GM06990 (cell line): Measurements from ENCODE around the gene CCDC86.

Experiments used
- DNase-seq: peaks from one replicate; pipeline ENCODE4 v3.0.0-alpha.2; 2011; ENCODE audit not compliant: insufficient read length; ENCODE audit errors: extremely low read depth
- H3K27me3 ChIP-seq: replicated peaks from 2 replicates; pipeline ENCODE4 v1.6.0; 2011; ENCODE audit warnings: low read length; ENCODE audit not compliant: control insufficient read depth, insufficient read depth
- H3K36me3 ChIP-seq: 2 replicates; pipeline ENCODE4 v1.5.1; 2011; ENCODE audit warnings: low read length; ENCODE audit not compliant: control insufficient read depth, insufficient read depth
- H3K4me3 ChIP-seq: replicated peaks from 2 replicates; pipeline ENCODE4 v1.5.1; 2011; ENCODE audit warnings: low read depth, mild to moderate bottlenecking, control low read depth, low read length
- CTCF ChIP-seq: IDR thresholded peaks from 2 replicates; pipeline ENCODE4 v1.5.1; 2011; ENCODE audit warnings: low read length, control low read depth, mild to moderate bottlenecking, inconsistent platforms; ENCODE audit not compliant: insufficient read depth, poor library complexity, severe bottlenecking

Gene CCDC86

DNA sequence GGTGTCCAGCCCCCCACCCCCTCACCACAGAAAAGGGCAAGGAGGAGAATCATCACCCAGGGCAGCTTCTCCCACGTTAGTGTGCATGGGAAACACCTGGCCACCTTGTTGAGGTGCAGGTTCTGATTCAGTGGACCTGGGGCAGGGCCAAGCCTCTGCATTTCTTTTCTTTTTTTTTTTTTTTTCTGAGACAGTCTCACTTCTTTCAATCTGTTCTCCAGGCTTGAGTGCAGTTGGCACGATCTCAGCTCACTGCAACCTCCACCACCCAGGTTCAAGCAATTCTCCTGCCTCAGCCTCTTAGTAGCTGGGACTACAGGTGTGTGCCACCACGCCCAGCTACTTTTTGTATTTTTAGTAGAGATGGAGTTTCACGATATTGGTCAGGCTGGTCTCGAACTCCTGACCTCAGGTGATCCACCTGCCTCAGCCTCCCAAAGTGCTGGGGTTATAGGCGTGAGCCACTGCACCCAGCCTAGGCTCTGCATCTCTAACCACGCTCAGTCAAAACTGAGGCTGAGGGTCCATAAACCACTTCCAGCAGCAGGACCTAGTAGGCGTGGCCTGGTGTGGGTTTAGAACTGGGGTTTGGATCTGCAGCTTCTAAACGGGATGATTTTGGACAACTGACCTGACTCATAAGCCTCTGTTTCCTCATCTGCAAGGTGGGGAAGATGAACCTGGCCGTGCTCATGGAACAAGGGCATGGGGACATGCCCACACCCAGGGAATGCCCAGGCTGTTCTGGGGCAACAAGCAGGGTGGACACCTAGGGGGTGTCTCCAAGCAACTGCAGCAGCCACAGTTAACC lies 26.2 kb downstream of the CCDC86 start:
- H3K27me3 ChIP-seq, result no peaks in the 10 kb centered on the region; the same call in 1 of the 2 replicates
- DNase-seq, result no peak
- H3K36me3 ChIP-seq, result no peaks in the 10 kb centered on the region
- no peak overlapping the region for H3K4me3 ChIP-seq
- TF ChIP-seq CTCF, result no peak

DNA sequence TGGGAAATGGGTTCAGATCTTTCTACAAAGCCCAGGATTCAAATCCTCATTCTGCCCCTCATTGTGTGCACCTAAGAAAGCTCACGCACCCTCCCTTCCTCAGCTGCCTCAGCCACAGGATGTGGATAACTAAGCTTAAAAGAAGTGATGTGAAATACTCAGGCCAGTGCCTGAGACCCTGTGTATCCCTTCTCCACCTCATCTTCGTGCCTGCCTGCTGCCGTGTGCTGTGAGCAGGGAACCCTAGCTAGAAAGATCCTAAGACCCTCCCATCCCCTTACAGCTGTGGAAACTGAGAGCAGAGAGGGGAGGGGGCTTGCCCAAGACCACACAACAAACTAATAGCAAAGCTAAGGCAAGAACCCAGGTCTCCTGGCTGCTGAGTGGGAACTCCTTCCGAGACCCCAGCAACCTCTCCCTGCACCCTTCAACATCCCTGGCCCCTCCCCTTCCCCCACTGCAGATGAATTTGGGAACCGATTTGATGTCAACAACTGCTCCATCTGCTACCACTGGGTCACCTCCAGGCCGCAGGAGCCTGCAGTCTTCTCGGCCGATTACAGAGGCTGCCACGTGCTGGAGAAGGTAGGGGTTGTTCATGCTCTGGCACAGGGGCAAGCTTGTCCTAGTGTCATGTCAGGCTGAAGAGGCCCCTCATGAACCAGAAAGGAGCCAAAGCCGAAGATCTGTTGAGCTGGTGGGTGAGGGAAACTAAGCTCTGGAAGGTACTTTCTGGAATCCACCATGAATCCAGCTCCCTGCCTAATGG lies 27.0 kb downstream of the CCDC86 start:
- Histone ChIP-seq H3K27me3 (no peaks in the 10 kb centered on the region; the same call in 1 of the 2 replicates), H3K4me3 (no peak overlapping the region), H3K36me3 (no peaks in the 10 kb centered on the region)
- TF ChIP-seq CTCF, result no peak
- DNase-seq, result no peak

DNA sequence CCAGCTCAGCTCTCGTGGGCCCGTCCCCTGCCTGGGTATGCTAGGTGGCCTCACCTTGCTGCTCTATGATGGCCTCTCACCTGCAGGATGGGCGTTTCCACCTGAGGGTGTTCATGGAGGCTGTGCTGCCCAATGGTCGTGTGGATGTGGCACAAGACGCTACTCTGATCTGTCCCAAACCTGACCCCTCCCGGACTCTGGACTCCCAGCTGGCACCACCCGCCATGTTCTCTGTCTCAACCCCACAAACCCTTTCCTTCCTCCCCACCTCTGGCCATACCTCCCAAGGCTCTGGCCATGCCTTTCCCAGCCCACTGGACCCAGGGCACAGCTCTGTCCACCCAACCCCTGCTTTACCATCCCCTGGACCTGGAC lies 27.5 kb downstream of the CCDC86 start:
- Histone ChIP-seq H3K27me3 (no peaks in the 10 kb centered on the region), H3K4me3 (no peak overlapping the region), H3K36me3 (no peaks in the 10 kb centered on the region)
- DNase-seq, result no peak
- no peak for TF ChIP-seq CTCF

DNA sequence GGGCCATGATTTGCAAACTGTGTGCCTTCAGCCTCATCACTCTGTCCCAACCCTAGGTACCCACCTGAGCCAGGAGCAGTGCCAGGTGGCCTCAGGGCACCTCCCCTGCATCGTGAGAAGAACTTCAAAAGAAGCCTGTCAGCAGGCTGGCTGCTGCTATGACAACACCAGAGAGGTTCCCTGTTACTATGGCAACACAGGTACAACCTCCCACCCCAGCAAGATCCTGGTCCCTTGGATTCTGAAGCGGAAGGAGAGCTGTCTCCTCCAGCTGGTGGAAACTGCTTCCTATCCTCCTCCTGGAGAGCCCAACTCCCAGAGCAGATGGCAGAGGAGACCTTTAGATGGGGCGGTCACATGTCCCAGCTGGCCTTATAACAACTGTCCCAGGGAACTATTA lies 28.4 kb downstream of the CCDC86 start:
- Histone ChIP-seq H3K36me3 (no peaks in the 10 kb centered on the region), H3K27me3 (no peaks in the 10 kb centered on the region), H3K4me3 (no peak overlapping the region)
- TF ChIP-seq CTCF, result no peak
- DNase-seq, result no peak

GRCh38 chr11:60870733-60871377 lies 28.9 kb downstream of the CCDC86 start:
- H3K36me3 ChIP-seq, result no peaks in the 10 kb centered on the region
- no peak for TF ChIP-seq CTCF

More at GRCh38 chr11:60870733-60871377, 28.9 kb downstream of the CCDC86 start:
- Histone ChIP-seq H3K4me3 (no peak overlapping the region), H3K27me3 (no peaks in the 10 kb centered on the region)
- no peak for DNase-seq
